DOHH2 (cell line): ENCODE data around the gene EEF1AKMT3.
"Not testable (repeated sequence)": the region's sequence is repeated elsewhere in the genome, so short reads cannot be mapped to it uniquely, and the experiment has no call there.

Experiments
- H3F3A ChIP-seq: fragments of 200-600 bp; sonication (generic), shearing (Covaris generic); 2 replicates; pipeline ENCODE4 v1.6.0; 2016; ENCODE audit warnings: antibody characterized with exemption, mild to moderate bottlenecking; ENCODE audit not compliant: control insufficient read depth, insufficient read depth
- H3K27ac ChIP-seq: fragments of 200-600 bp; sonication (generic); 2 replicates; pipeline ENCODE4 v1.5.1; 2014; ENCODE audit warnings: low read depth, mild to moderate bottlenecking, low read length, moderate library complexity
- H3K27me3 ChIP-seq: fragments of 200-600 bp; sonication (generic); 2 replicates; pipeline ENCODE4 v1.6.1; 2014; ENCODE audit warnings: mild to moderate bottlenecking, low read length, mixed read lengths; ENCODE audit not compliant: control insufficient read depth
- H3K36me3 ChIP-seq: fragments of 200-600 bp; sonication (generic); 2 replicates; pipeline ENCODE4 v1.6.1; 2014; ENCODE audit warnings: mild to moderate bottlenecking, low read length, moderate library complexity, mixed read lengths; ENCODE audit not compliant: control insufficient read depth
- H3K4me1 ChIP-seq: fragments of 200-600 bp; sonication (generic); 2 replicates; pipeline ENCODE4 v1.6.1; 2014; ENCODE audit warnings: mild to moderate bottlenecking, low read length, mixed read lengths; ENCODE audit not compliant: control insufficient read depth
- H3K4me2 ChIP-seq: fragments of 200-600 bp; sonication (generic); 2 replicates; pipeline ENCODE4 v1.6.0; 2014; ENCODE audit warnings: mild to moderate bottlenecking, low read length, moderate library complexity
- H3K4me3 ChIP-seq: fragments of 200-600 bp; sonication (generic); 2 replicates; pipeline ENCODE4 v1.5.1; 2014; ENCODE audit warnings: mild to moderate bottlenecking, low read length, mixed read lengths
- H3K79me2 ChIP-seq: fragments of 200-600 bp; sonication (generic); 2 replicates; pipeline ENCODE4 v1.6.1; 2014; ENCODE audit warnings: mild to moderate bottlenecking, low read length, mixed read lengths; ENCODE audit not compliant: control insufficient read depth
- H3K9me2 ChIP-seq: fragments of 200-600 bp; sonication (generic); replicated peaks from 2 replicates; pipeline ENCODE4 v1.6.1; 2014; ENCODE audit warnings: mild to moderate bottlenecking, low read length, mixed read lengths; ENCODE audit not compliant: control insufficient read depth
- H3K9me3 ChIP-seq: fragments of 200-600 bp; sonication (generic); 2 replicates; pipeline ENCODE4 v1.6.1; 2014; ENCODE audit warnings: antibody characterized with exemption, low read length, mixed read lengths; ENCODE audit not compliant: control insufficient read depth, insufficient read depth
- H4K20me1 ChIP-seq: fragments of 200-600 bp; sonication (generic); 2 replicates; pipeline ENCODE4 v1.6.0; 2014; ENCODE audit warnings: low read depth, mild to moderate bottlenecking, antibody characterized with exemption, low read length, moderate library complexity; ENCODE audit not compliant: control insufficient read depth, insufficient read depth
- CTCF ChIP-seq: fragments of 200-600 bp; sonication (generic); IDR thresholded peaks from one replicate; pipeline ENCODE4 v1.5.1; 2014; ENCODE audit warnings: antibody characterized with exemption, mild to moderate bottlenecking, low read depth, low read length; ENCODE audit not compliant: poor library complexity, severe bottlenecking
- EZH2phosphoT487 ChIP-seq: fragments of 200-600 bp; sonication (generic); IDR thresholded peaks from 2 replicates; pipeline ENCODE4 v1.6.1; 2017; ENCODE audit warnings: borderline replicate concordance, mild to moderate bottlenecking, antibody characterized with exemption, low read length, moderate library complexity, mixed read lengths

The EEF1AKMT3 gene

GRCh38 chr12:57771873-57772428 is 463 bp upstream of the EEF1AKMT3 start, which contains the start of gene METTL1:
Gene METTL1 (minus strand): TSS chr12:57772105. CDS start chr12:57772083, 22 bp downstream.
- Histone ChIP-seq H3K4me1 (peaks cover 18% of the 10 kb centered on the region), H3K4me3 (peak within 1 kb of the TSS; percentile 89), H4K20me1 (no peaks in the 10 kb centered on the region), H3K9me3 (no peaks in the 10 kb centered on the region), H3K4me2 (peak within 1 kb of the TSS; percentile 88), H3K27me3 (peaks cover under 1% of the 10 kb centered on the region), H3K79me2 (peaks cover 11% of the 10 kb centered on the region), H3F3A (no peaks in the 10 kb centered on the region), H3K36me3 (peaks cover 24% of the 10 kb centered on the region), H3K9me2 (no peaks in the 10 kb centered on the region), H3K27ac (peak within 1 kb of the TSS; percentile 54)
- TF ChIP-seq EZH2phosphoT487, result no peak
- no peak for TF ChIP-seq CTCF

GRCh38 chr12:57774634-57775033 is 2.2 kb downstream of the EEF1AKMT3 start:
- Histone ChIP-seq H3K79me2 (peaks cover 11% of the 10 kb centered on the region), H3K4me1 (peaks cover 15% of the 10 kb centered on the region), H3K36me3 (peaks cover 14% of the 10 kb centered on the region)
- not testable (repeated sequence) for H3K27me3 ChIP-seq, H3F3A ChIP-seq, H3K9me3 ChIP-seq, H3K27ac ChIP-seq, H3K4me3 ChIP-seq, H3K9me2 ChIP-seq, H4K20me1 ChIP-seq, H3K4me2 ChIP-seq

- H3K27ac ChIP-seq, result no peak overlapping the region
- no peak overlapping the region for H3K4me3 ChIP-seq
- H3F3A ChIP-seq, result no peaks in the 10 kb centered on the region
- no peaks in the 10 kb centered on the region for H3K27me3 ChIP-seq
- peaks cover 10% of the 10 kb centered on the region for H3K36me3 ChIP-seq
- H4K20me1 ChIP-seq, result no peaks in the 10 kb centered on the region
- no peaks in the 10 kb centered on the region for H3K9me2 ChIP-seq
- H3K9me3 ChIP-seq, result no peaks in the 10 kb centered on the region
- no peak overlapping the region for H3K4me2 ChIP-seq
- H3K4me1 ChIP-seq, result peaks cover 15% of the 10 kb centered on the region
- TF ChIP-seq EZH2phosphoT487 (no peak), CTCF (no peak)
- peaks cover 11% of the 10 kb centered on the region for H3K79me2 ChIP-seq
Measured at GRCh38 chr12:57775044-57775443, 2.6 kb downstream of the EEF1AKMT3 start.

GRCh38 chr12:57775563-57776246 is 3.3 kb downstream of the EEF1AKMT3 start:
- no peak overlapping the region for H3K27ac ChIP-seq
- H3K4me2 ChIP-seq, result no peak overlapping the region
- H3K27me3 ChIP-seq, result no peaks in the 10 kb centered on the region
- no peaks in the 10 kb centered on the region for H4K20me1 ChIP-seq
- H3K4me3 ChIP-seq, result no peak overlapping the region
- peaks cover 3% of the 10 kb centered on the region for H3K36me3 ChIP-seq
- H3K79me2 ChIP-seq, result peaks cover 9% of the 10 kb centered on the region
- TF ChIP-seq EZH2phosphoT487 (no peak), CTCF (peak; percentile 51)
- peaks cover 13% of the 10 kb centered on the region for H3K4me1 ChIP-seq
- no peaks in the 10 kb centered on the region for H3K9me3 ChIP-seq
- H3F3A ChIP-seq, result no peaks in the 10 kb centered on the region
- no peaks in the 10 kb centered on the region for H3K9me2 ChIP-seq
